NCI-H1092 (cell line): Measurements from ENCODE around the gene TRAPPC11.

Experiments
- DNase-seq: peaks from one replicate; lab custom pipeline; 2025; lab: John Stamatoyannopoulos, UW

Gene TRAPPC11

DNA sequence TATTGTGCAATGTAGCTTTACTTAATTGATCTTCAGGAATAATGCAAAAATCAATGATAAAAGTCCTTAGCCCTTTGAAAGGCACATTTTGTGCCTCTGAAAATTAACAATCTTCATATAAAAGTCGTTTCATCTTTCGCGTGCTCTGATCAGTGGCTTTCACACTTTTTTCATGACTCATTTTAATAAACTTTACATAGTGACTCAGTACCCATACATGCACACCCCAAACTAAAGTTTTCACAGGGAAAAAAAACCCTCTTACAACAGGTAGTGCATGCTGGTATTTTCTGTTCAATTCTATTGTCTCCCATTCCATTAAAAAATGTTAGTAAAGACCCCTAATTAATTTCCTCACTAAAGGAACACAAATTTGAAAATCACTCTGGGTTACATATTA, 21.6 kb upstream of the TRAPPC11 start:
- no peak for DNase-seq

DNA sequence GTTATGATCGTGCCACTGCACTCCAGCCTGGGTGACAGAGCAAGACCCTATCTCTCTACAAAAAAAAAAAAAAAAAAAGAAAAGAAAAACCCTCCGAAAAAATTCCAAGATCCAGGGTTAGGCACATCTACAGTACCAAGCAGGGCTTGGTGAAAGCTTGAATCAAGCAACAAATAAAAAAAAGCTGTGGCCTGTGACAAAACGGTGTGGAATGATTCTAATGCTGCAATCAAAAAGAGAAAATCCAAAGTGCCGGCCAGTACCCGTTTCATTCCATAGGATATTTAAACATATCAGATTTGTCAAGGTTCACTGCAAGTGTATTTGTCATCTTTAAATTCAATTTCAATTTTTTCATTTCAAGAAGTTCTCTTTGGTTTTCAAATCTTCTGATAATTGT, 20.7 kb upstream of the TRAPPC11 start:
- DNase-seq, result no peak

DNA sequence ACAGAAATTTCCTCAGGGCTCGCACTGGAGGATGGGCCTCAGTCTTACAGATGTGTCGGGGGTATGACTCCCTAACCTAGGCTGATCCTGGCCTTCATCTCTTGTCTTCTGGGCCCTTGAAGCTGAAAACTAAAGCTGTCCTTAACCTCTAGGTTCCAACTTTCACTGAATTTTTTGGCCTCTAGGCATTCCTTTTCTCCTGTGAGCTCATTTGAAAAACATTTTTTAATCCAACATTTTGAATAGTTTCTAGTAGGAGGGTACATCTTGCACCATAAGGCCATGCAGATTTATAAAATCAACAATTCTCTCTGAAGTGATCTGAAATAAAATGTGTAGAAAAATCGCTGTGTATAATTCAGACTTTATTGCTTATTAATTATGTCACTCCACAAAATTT, 19.8 kb upstream of the TRAPPC11 start:
- DNase-seq, result no peak

DNA sequence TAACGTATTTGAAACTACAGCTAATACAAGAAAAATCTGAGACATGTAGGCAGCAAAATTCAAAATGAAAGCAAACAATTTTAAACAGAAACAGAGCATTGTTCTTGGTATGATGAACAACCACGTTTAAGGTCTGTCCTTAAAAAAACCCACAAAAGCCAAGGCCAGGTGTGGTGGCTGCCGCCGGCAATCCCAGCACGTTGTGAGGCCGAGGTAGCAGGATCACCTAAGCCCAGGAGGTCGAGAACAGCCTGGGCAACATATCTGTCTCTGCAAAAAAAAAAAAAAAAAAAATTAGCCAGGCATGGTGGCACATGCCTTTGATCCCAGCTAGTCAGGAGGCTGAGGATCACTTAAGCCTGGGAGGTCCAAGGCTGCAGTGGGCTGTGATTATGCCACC, 13.8 kb upstream of the TRAPPC11 start:
- no peak for DNase-seq

DNA sequence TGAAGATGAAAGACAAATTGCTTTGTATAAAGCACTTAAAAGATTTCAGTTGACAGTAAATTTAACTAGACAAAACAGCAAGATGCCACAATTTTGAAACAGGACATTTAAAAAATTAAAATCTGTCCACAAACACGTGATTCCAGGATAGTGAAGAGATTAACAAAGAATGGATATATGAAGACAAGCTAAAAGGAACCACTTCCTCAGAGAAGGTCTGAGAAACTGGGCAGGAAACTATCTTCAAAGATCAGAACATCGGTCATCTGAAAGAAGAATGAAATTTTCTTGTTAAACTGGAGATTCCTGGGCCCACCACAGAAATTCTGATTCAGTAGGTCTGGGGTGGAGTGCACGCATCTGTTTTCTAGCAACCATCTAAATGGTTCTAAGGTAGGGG, 1.5 kb upstream of the TRAPPC11 start:
- DNase-seq, result no peak

DNA sequence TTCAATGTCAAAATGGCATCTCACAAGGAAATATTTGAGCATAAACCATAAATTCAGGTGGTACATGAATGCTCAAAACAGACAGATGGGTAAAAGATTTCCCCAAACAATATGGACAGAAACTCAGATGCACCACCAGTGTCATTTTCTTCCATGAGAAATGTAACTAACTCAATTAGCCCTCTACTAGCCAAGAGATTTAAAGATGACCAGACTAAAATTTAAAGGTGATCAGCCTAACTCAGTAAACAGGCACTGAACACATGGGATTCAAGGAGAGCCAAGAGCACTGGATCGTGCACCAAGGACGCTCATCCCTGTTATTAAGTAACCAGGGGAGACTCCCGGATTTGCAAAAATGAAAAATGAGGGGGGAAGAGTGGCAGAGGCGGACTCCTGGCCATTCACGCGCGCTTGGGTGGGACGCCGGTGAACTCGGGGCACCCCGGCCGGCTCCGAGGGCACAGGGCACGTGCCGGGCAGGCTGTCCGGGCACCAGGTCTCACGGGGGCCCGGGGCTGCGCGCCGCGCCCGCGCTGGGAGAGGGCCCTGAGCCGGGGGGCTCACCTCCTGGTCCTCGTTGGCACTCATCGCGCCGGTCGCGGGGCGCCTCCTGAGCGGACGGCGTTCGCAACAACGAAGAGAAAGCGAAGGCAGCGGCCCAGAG, 598 bp upstream of the TRAPPC11 start:
- no peak for DNase-seq

DNA sequence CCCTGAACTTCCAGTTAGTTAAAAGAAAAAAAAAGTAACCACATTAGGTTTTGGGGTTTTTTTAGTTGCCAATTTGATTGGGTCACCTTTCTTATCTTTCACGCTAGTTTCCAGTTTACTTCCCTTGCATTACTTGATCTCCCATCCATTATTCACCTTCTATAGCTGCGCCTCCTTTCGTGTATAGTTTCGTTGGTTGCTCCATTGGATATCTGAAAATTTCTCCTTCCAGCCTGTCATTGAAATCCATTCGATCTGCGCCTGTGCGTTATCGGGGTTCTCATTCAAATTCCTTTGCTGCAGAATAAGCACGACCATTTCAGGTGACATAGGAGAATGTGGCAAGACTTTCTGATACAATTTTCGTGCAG, 764 bp downstream of the TRAPPC11 start:
- DNase-seq, result no peak

DNA sequence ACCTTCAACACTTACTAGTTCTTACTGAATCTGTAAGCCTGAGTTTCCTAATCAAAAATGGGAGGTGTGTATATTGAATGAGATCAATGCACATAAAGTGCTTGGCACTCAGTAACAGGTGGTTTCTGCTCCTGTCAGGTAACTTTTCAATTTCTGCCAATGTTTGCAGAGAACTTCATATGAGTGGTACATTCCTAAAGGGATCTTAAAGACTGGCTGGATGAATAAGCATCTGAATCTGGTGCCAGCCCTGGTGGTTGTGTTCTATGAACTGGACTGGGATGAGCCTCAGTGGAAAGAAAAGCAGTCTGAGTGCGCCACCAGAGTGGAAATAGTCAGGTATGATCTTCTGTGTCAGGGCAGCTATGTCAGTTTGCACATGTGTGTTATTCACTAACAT, 7.0 kb downstream of the TRAPPC11 start:
- DNase-seq, result no peak

DNA sequence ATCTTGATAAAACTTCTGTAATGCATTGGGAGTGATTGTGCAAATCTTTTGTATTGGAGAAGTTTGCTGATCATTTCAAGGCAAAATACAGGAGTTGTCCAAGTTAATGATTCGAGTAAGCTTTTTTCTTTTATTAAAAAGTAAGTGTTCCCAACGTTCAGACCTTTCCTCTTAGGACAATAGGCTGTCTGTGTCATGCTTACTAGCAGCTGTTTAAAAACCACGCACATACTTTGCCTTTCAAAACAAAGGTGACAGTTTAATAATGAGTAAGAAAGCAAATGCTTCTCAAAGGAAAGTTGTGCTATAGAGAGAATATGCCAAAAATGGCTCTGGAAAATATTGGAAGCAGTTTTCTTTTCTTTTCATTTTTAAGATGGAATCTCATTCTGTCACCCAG, 11.2 kb downstream of the TRAPPC11 start:
- no peak for DNase-seq

DNA sequence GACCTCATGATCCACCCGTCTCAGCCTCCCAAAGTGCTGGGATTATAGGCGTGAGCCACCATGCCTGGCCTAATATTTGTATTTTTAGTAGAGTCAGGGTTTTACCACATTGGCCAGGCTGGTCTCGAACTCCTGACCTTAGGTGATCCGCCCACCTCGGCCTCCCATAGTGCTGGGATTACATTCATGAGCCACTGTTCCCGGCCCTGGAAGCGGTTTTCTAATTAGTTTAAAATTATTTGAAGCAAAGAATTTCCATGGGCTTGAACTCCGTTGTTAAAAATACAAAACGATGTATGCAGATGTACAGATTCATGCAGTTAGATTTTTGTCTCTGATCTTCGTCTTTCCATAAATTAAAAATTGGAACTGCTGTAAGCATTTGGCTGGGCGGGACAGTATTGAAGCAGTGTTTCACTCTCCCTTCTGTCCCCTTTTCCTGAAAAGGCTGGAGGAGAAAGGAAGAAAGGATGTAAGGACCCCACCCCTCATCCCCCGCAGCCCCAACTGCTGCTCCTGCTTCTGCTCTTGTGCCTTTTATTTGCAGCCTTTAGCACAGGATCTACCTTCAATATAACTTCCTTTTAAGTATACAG, 12.0 kb downstream of the TRAPPC11 start:
- no peak for DNase-seq

DNA sequence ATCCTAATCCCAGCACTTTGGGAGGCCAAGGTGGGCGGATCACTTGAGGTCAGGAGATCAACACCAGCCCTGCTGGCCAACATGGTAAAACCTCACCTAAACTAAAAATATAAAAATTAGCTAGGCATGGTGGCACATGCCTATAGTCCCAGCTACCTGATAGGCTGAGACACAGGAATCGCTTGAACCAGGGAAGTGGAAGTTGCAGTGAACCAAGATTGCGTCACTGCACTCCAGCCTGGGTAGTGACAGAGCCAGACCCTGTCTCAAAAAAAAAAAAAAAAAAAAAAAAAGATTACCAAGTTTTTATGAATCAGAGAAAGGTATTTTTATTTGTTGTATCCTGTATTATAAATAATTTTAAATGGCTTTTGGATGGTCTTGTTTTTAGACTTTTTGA, 15.1 kb downstream of the TRAPPC11 start:
- no peak for DNase-seq

DNA sequence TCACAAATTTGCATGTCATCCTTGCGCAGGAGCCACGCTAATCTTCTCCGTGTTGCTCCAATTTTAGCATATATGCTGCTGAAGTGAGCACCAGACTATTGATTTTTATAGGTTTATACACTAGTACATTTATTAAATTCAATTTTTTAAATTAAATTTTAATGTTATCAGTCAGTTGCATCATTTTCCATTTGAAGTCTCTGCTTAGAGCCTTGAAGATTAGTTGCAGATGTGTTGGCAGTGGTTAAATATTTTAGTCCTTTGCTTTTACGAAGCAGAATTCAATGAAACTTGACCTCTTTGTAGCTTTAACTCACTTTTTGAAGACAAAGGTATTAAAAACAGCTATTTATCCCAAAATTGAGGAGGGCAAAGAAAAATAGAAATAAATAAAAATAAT, 16.5 kb downstream of the TRAPPC11 start:
- DNase-seq, result no peak

DNA sequence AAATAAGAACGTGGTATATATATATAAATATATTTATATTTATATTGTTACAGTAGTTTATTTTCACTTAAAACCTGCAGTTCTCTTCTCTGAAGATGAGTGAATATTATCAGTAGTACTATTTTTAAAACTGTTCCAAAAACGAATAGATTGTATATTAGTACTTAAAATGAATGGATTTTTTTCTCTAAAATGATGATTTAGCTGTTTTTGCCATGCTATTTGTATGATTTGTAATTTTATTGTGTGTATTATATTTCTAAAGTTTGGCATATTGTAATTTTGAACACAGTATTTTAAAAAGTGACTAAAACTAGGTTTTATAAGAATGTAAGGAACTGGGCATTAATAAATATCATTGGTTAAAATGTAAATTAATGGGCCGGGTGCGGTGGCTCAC, 22.0 kb downstream of the TRAPPC11 start:
- DNase-seq, result no peak

DNA sequence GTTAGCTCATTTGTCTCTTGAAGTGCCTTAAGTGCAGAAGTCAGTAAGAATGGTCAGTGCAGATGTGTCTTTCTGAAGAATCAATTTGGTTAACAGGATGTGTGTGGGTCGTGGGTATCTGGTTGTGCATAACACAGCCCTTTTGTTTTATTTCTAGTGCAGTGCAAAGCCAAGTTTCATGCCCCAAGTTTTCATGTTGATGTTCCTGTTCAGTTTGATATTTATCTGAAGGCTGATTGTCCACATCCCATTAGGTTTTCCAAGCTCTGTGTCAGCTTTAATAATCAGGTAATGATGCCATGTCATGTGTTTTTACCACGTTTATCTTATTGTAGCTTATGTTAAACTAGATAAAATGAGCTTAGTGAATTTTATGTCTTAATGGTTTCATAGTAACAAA, 27.4 kb downstream of the TRAPPC11 start:
- DNase-seq, result no peak

DNA sequence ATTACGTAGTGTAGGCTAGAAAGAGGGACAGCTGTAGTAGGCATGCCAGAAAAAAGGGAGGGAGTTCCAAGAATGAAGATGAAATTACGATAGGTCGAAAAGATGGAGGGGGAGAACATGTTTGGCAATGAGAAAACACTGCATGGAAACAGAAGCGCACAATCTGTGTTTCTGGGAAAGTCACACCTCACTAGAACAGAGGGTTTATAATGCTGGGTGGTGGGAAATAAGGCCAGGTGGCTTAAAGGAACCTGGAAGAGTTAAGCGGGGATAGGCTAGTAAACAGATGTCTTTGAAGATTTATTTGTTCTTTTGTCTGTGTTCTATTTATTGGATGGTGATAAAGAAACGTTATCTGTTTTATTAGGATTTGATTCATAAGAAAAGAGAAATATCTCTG, 29.1 kb downstream of the TRAPPC11 start:
- DNase-seq, result no peak

DNA sequence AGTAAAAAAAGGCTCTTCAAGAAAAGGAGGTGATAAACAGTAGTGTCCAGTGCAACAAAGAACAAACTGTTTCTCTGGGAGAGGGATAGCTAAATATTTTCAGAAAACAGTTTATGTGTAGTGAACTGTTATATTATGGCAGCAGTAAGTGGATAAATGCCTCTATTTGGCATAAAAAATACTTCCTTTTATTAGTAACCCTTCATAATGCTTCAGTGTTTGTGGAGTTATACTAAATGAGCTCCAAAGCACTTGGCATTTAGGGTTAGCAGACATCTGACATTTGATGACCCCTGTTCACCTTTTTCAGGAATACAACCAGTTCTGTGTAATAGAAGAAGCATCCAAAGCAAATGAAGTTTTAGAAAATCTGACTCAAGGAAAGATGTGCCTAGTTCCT, 31.9 kb downstream of the TRAPPC11 start:
- no peak for DNase-seq

DNA sequence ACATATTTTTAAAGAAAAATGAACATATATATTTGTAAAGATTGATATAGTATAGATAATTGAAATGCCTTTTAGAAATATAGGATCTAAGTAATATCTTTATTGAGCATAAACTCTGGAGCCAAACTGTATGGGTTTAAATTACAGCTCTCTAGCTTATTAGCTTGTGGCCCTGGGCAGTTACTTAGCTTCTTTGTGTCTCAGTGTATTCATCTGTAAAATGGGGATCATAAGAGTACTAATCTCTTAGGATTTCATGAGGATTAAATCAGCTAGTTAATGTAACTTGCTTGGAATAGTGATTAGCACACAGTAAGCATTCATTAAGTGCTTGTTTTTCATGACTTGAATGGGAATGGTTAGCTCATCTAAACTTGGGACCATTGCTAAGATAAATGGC, 32.8 kb downstream of the TRAPPC11 start:
- no peak for DNase-seq

DNA sequence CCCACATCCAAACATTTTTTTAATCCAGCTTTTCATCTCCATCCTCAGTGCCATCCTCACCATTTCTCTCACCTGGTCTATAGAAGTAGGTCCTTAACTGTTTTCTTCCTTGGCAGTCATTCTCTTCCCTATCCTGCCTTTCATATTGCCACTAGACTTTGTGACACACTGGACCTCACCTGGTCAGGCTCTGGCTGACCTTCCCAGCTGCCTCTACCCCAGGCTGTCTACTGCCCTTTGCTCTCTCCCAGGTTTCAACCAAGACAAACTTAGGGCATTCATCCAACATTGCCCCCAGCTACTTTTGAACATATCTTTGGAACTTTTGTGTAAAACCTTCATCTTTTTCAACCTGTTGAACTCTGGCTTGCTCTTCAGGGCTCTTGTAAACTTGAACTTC, 39.8 kb downstream of the TRAPPC11 start:
- DNase-seq, result no peak

DNA sequence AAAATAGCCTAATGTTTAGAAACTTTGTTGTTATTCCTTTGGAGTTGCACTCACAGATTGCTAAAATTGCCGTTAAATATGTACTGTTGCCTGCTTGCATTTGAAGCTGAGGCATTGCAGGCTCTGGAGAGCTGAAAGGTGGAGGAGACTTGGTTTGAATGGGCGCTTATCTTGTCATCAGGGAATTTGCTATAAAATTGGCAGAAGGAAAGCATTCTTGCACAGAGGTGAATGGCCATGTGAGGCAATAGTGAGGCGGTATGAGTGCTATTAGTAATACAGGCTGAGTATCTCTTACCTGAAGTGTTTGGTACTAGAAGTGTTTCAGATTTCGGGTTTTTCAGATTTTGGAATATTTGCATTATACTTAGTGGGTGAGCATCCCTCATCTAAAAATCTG, 41.3 kb downstream of the TRAPPC11 start:
- no peak for DNase-seq

DNA sequence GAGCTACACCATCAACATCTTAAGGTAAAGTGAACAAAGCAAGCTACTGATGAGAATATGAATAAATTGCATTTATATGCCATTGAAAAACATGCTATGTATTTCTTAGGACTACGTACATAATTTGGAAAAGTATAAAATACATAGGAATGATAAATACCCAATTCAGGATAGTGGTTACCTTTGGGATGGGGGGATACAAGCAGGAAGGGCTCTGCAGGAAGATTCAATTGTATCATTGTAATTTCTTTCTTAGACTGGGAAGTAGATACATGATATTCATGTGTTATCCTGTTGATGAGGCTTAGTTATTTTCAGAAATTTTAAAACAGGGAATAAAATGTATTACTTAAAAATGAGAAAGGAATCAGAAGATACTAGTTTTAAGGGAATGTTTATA, 43.4 kb downstream of the TRAPPC11 start:
- DNase-seq, result no peak

DNA sequence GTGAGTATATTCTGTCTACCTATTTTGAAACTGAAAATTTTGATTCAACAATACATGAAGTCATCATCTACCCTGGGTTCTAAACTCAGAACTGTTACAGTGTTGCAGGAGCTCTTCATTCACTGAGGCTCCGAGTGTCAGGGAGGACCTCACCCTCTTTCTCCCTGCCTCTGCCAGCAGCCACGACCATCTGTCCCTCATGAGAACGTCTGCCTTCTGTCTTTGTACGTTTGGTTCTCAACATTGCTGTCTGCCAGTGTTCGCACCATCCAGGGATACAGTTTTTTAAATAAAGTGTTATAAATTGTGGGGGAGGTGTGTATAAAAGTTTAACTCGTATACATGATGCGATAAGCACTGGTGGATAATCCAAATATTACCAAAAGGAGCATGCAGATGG, 55.5 kb downstream of the TRAPPC11 start:
- DNase-seq, result no peak

DNA sequence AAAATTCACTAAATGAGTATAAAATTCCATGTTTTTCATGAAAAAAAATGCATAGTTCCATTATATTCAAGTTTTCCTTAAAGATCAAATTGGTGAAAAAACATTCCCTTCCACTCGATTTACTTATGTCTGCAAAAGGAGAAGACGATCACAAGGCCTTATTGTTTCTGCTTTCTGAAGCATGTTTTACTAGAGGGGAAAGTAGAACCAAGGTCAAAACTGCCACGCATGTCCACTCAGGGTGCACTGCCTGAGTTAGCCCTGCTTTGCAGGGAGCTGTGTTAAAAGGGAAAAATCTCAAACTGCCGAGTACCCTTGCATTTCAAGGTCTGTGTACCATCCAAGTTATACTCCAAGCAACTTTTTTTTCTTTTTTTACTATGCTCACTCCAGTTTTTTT, 57.2 kb downstream of the TRAPPC11 start:
- DNase-seq, result no peak

DNA sequence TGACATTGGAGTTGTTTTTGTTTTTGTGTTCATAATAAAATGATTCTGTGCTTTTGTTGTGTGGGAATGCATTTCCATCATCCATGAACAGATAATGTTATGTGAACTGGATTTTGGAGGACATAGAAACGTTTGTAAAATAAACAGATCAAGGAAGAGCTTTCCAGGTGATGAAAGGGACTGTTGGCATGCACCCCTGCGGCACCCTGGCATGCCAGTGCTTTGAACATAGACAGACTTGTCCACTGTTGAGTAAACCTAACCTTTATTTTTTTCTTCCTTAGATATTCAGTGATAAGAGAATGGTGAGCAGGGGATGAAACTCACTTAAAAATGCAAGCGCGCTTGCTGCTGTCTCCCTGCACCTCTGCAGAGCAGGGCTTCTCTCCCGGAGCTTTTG, 59.8 kb downstream of the TRAPPC11 start:
- no peak for DNase-seq
